Trophoblast cell (in vitro differentiated cells and primary cell): Measurements from ENCODE around the gene ZNF57.

ENCODE experiments used
- DNase-seq, 2 donors: peaks; one replicate each; pipeline ENCODE4 v3.0.0-alpha.2; 2016
- H2AFZ ChIP-seq: 2 replicates; pipeline ENCODE4 v1.6.1; 2013; ENCODE audit warnings: low read length, moderate library complexity, mild to moderate bottlenecking; ENCODE audit not compliant: insufficient read depth, poor library complexity
- H2AK5ac ChIP-seq: 2 replicates; pipeline ENCODE4 v1.6.1; 2013; ENCODE audit warnings: mild to moderate bottlenecking, low read length
- H2BK120ac ChIP-seq: 2 replicates; pipeline ENCODE4 v1.6.1; 2013; ENCODE audit warnings: low read length, mild to moderate bottlenecking, moderate library complexity; ENCODE audit not compliant: insufficient read depth, poor library complexity
- H2BK12ac ChIP-seq: 2 replicates; pipeline ENCODE4 v1.6.1; 2013; ENCODE audit warnings: mild to moderate bottlenecking, low read length, moderate library complexity
- H2BK5ac ChIP-seq: 2 replicates; pipeline ENCODE4 v1.6.1; 2013; ENCODE audit warnings: low read length, low read depth, moderate library complexity, mild to moderate bottlenecking; ENCODE audit not compliant: poor library complexity
- H3K14ac ChIP-seq: 2 replicates; pipeline ENCODE4 v1.6.1; 2013; ENCODE audit warnings: mild to moderate bottlenecking, low read length
- H3K18ac ChIP-seq: 2 replicates; pipeline ENCODE4 v1.6.1; 2013; ENCODE audit warnings: mild to moderate bottlenecking, low read length
- H3K23ac ChIP-seq: 2 replicates; pipeline ENCODE4 v1.6.1; 2013; ENCODE audit warnings: low read length
- H3K27ac ChIP-seq: 2 replicates; pipeline ENCODE4 v1.5.1; 2013; ENCODE audit warnings: low read depth, mild to moderate bottlenecking, inconsistent platforms, low read length, moderate library complexity
- H3K27me3 ChIP-seq: 2 replicates; pipeline ENCODE4 v1.6.1; 2013; ENCODE audit warnings: inconsistent platforms, mild to moderate bottlenecking, low read length, moderate library complexity; ENCODE audit not compliant: insufficient read depth
- H3K36me3 ChIP-seq, 2 experiments: 1 replicate in 1 of 2; 2 replicates in 1 of 2; pipeline ENCODE4 v1.6.1; 2013; ENCODE audit warnings: low read length in 2 of 2, mild to moderate bottlenecking in 2 of 2, moderate library complexity in 1 of 2; ENCODE audit not compliant: insufficient read depth in 2 of 2, control insufficient read depth in 1 of 2
- H3K4ac ChIP-seq: 2 replicates; pipeline ENCODE4 v1.6.1; 2013; ENCODE audit warnings: low read depth, mild to moderate bottlenecking, low read length, moderate library complexity
- H3K4me1 ChIP-seq, 2 experiments: 1 replicate in 1 of 2; 2 replicates in 1 of 2; pipeline ENCODE4 v1.6.1; 2013; ENCODE audit warnings: low read length in 2 of 2, mild to moderate bottlenecking in 2 of 2, moderate library complexity in 1 of 2; ENCODE audit not compliant: insufficient read depth in 2 of 2, control insufficient read depth in 1 of 2
- H3K4me2 ChIP-seq: 2 replicates; pipeline ENCODE4 v1.6.1; 2013; ENCODE audit warnings: inconsistent platforms, mild to moderate bottlenecking, low read length, moderate library complexity
- H3K4me3 ChIP-seq: 2 replicates; pipeline ENCODE4 v1.5.1; 2013; ENCODE audit warnings: mild to moderate bottlenecking, low read depth, low read length, inconsistent platforms
- H3K79me1 ChIP-seq: one replicate; pipeline ENCODE4 v1.6.1; 2013; ENCODE audit warnings: low read length
- H3K79me2 ChIP-seq: 2 replicates; pipeline ENCODE4 v1.6.1; 2013; ENCODE audit warnings: low read length, mild to moderate bottlenecking; ENCODE audit not compliant: control insufficient read depth, insufficient read depth, poor library complexity
- H3K9ac ChIP-seq: 2 replicates; pipeline ENCODE4 v1.6.1; 2013; ENCODE audit warnings: mild to moderate bottlenecking, low read length
- H3K9me3 ChIP-seq: 2 replicates; pipeline ENCODE4 v1.6.1; 2013; ENCODE audit warnings: low read depth, mild to moderate bottlenecking, control low read depth, inconsistent platforms, low read length; ENCODE audit not compliant: insufficient read depth
- H4K12ac ChIP-seq: 2 replicates; pipeline ENCODE4 v1.6.1; 2013; ENCODE audit warnings: low read depth, mild to moderate bottlenecking, low read length, moderate library complexity
- H4K8ac ChIP-seq: 2 replicates; pipeline ENCODE4 v1.6.1; 2013; ENCODE audit warnings: low read depth, mild to moderate bottlenecking, low read length, moderate library complexity
- H4K91ac ChIP-seq: one replicate; pipeline ENCODE4 v1.6.1; 2013; ENCODE audit warnings: low read depth, mild to moderate bottlenecking, low read length, moderate library complexity
- WGBS: extraction: QIAGEN DNeasy Blood & Tissue Kit; methylation state at CpG from one replicate; pipeline ENCODE4 v1.1.7; 2013; ENCODE audit warnings: missing lambda C conversion rate; ENCODE audit not compliant: insufficient read length, insufficient coverage; ENCODE audit errors: extremely low coverage; 5-methylcytosine and 5-hydroxymethylcytosine counted together

The ZNF57 gene

GRCh38 chr19:2856457-2857050 is 44.2 kb upstream of the ZNF57 start:
- Histone ChIP-seq H3K4me2 (no peak overlapping the region), H3K27me3 (no peaks in the 10 kb centered on the region), H3K36me3 (peaks cover 18 to 26% of the 10 kb centered on the region in 2 experiments), H4K12ac (no peak overlapping the region), H3K4me3 (no peak overlapping the region), H2BK5ac (no peak overlapping the region), H3K14ac (no peak overlapping the region), H3K79me1 (no peaks in the 10 kb centered on the region), H3K4ac (no peak overlapping the region), H3K79me2 (no peaks in the 10 kb centered on the region), H3K9me3 (peaks cover 33% of the 10 kb centered on the region), H3K23ac (no peak overlapping the region), H3K4me1 (no peaks in the 10 kb centered on the region), H2AK5ac (no peak overlapping the region), H2BK12ac (no peak overlapping the region), H2AFZ (no peak overlapping the region), H4K91ac (no peak overlapping the region), H3K18ac (no peak overlapping the region), H3K27ac (no peak overlapping the region), H2BK120ac (no peak overlapping the region), H4K8ac (no peak overlapping the region), H3K9ac (no peak overlapping the region)
- DNase-seq = no peak
- no CpG with 5 or more reads among the region's 5 CpGs for WGBS

- no CpG with 5 or more reads among the region's 27 CpGs for WGBS
- no peak overlapping the region for H2BK5ac ChIP-seq
- H3K27me3 ChIP-seq = no peaks in the 10 kb centered on the region
- H3K18ac ChIP-seq = no peak overlapping the region
- no peak overlapping the region for H3K4me3 ChIP-seq
- no peaks in the 10 kb centered on the region for H3K79me1 ChIP-seq
- DNase-seq = no peak
- no peaks in the 10 kb centered on the region for H3K4me1 ChIP-seq
- no peak overlapping the region for H3K23ac ChIP-seq
- no peak overlapping the region for H3K9ac ChIP-seq
- no peak overlapping the region for H4K8ac ChIP-seq
- no peak overlapping the region for H4K12ac ChIP-seq
- peaks cover 4 to 9% of the 10 kb centered on the region in 2 experiments for H3K36me3 ChIP-seq
- H3K79me2 ChIP-seq = no peaks in the 10 kb centered on the region
- H2BK12ac ChIP-seq = no peak overlapping the region
- H2AK5ac ChIP-seq = no peak overlapping the region
- no peak overlapping the region for H3K27ac ChIP-seq
- H3K14ac ChIP-seq = no peak overlapping the region
- peaks cover 28% of the 10 kb centered on the region for H3K9me3 ChIP-seq
- no peak overlapping the region for H3K4me2 ChIP-seq
- no peak overlapping the region for H2BK120ac ChIP-seq
- H3K4ac ChIP-seq = no peak overlapping the region
- no peak overlapping the region for H4K91ac ChIP-seq
- H2AFZ ChIP-seq = no peak overlapping the region
Measured at GRCh38 chr19:2858864-2859263, 41.9 kb upstream of the ZNF57 start.

- WGBS = no CpG with 5 or more reads among the region's 10 CpGs
- Histone ChIP-seq H3K4me1 (no peaks in the 10 kb centered on the region), H3K4ac (no peak overlapping the region), H3K36me3 (no peaks in the 10 kb centered on the region), H4K8ac (no peak overlapping the region), H2AK5ac (no peak overlapping the region), H3K18ac (no peak overlapping the region), H2BK12ac (no peak overlapping the region), H3K14ac (no peak overlapping the region), H3K79me2 (no peaks in the 10 kb centered on the region), H3K4me2 (no peak overlapping the region), H3K23ac (no peak overlapping the region), H2AFZ (no peak overlapping the region), H4K91ac (no peak overlapping the region), H2BK5ac (no peak overlapping the region), H3K4me3 (no peak overlapping the region), H3K9ac (no peak overlapping the region), H2BK120ac (no peak overlapping the region), H3K27ac (no peak overlapping the region), H3K27me3 (no peaks in the 10 kb centered on the region), H4K12ac (no peak overlapping the region), H3K9me3 (peaks cover 32% of the 10 kb centered on the region), H3K79me1 (no peaks in the 10 kb centered on the region)
- DNase-seq = peak in 1 of 2 donors; percentile 42
Measured at GRCh38 chr19:2863816-2864215, 36.9 kb upstream of the ZNF57 start.

- H3K79me1 ChIP-seq = no peaks in the 10 kb centered on the region
- no peaks in the 10 kb centered on the region for H3K4me1 ChIP-seq
- H2BK120ac ChIP-seq = no peak overlapping the region
- no peak overlapping the region for H3K18ac ChIP-seq
- no peak overlapping the region for H3K4me2 ChIP-seq
- H2BK5ac ChIP-seq = no peak overlapping the region
- no peak overlapping the region for H3K4ac ChIP-seq
- H4K91ac ChIP-seq = no peak overlapping the region
- H3K36me3 ChIP-seq = no peaks in the 10 kb centered on the region
- H4K12ac ChIP-seq = no peak overlapping the region
- WGBS = no CpG with 5 or more reads among the region's 12 CpGs
- no peak overlapping the region for H3K27ac ChIP-seq
- no peak overlapping the region for H2AK5ac ChIP-seq
- no peak overlapping the region for H3K9ac ChIP-seq
- H3K79me2 ChIP-seq = no peaks in the 10 kb centered on the region
- no peak overlapping the region for H4K8ac ChIP-seq
- no peak overlapping the region for H3K4me3 ChIP-seq
- no peak overlapping the region for H2BK12ac ChIP-seq
- peaks cover 25% of the 10 kb centered on the region for H3K9me3 ChIP-seq
- no peak overlapping the region for H3K23ac ChIP-seq
- no peaks in the 10 kb centered on the region for H3K27me3 ChIP-seq
- H3K14ac ChIP-seq = no peak overlapping the region
- DNase-seq = peak in 1 of 2 donors; percentile 47
- no peak overlapping the region for H2AFZ ChIP-seq
Measured at GRCh38 chr19:2865334-2866100, 35.2 kb upstream of the ZNF57 start.
